Renal cortex interstitium (tissue), 11 donors: ENCODE data around the gene SLAMF9. TPM values are rescaled to one million over a fixed set of nuclear protein-coding genes. Genes with fewer than 3 reads are reported as not detected.
"Not testable (repeated sequence)": the region's sequence is repeated elsewhere in the genome, so short reads cannot be mapped to it uniquely, and the experiment has no call there.

Experiments
- DNase-seq, 11 donors: peaks; one replicate each; pipeline ENCODE4 v3.0.0-alpha.2; 2013; ENCODE audit warnings: low read depth in 9 of 11, low spot score in 4 of 11; ENCODE audit errors: extremely low read depth in 1 of 11
- polyA plus RNA-seq, 3 donors: library from polyadenylated mRNA; unstranded; fragments of 120-200 nt; gene quantifications; one replicate each; pipeline ENCODE4 v1.2.1, GENCODE V29; 2013; ENCODE audit not compliant: insufficient read length in 3 of 3

Gene SLAMF9
- polyA plus RNA-seq, 3 donors: not detected

DNA sequence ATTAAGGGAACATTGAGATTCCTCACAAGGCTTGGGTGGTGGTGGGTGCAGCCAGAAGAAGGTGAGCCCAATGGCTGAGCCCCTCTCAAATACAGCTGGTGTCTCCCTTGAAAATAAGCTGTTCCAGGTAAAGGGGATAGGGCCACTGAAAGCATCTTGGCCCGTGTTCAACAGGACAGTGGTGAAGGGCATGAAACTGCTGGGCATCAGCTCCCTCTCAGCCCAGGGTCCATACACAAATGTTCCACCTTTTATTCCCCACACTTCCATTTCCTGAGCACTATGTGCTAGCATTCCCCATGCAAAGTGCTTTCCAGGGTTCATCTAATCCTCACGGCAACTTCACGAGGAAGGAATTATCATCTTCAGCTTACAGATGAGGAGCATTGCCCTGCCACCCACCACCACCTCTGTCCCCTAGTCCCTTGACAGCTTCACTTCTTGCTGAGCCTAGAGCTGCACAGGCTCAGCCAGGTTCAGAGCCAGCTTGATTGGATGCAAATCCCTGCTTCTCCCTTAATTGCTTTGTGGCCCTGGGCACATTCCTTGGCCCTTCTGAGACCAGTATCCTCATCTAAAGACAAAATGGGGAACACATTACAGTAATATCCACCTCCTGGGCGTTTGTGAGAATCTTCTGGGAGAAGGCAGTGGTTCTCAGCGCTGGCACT, 38.3 kb downstream of the SLAMF9 start:
- DNase-seq: no peak

DNA sequence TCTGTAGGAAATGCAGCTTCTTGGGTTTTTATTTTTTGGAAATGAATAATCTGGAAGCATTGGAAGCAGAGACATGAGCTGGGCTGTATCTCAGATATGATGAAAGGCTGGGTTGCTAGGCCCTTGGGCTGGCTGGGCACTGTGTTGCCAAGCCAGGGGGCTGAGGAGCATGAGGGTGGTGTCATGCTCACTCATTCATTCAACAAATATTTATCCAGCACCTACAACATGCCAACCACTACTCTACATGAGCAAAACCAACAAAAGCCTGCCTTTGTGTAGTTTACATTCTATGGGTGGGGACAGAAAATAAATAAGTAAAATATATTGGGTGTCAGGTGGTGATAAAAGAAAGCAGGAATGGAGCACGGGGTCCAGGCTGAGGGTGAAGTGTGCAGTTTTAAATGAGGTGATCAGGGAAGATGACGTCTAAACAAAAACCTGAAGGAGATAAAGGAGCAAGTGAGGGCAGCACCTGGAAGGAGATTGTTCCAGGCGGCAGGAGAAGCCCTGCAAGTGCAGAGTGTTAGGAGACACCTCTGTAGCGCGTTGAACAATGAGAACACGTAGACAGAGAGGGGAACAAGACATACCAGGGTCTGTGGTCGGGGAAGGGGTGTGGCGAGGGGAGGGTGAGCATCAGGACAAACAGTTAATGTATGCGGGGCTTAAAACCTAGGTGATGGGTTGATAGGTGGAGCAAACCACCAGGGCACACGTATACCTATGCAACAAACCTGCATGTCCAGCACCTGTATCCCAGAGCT, 39.6 kb downstream of the SLAMF9 start:
- DNase-seq: no peak

DNA sequence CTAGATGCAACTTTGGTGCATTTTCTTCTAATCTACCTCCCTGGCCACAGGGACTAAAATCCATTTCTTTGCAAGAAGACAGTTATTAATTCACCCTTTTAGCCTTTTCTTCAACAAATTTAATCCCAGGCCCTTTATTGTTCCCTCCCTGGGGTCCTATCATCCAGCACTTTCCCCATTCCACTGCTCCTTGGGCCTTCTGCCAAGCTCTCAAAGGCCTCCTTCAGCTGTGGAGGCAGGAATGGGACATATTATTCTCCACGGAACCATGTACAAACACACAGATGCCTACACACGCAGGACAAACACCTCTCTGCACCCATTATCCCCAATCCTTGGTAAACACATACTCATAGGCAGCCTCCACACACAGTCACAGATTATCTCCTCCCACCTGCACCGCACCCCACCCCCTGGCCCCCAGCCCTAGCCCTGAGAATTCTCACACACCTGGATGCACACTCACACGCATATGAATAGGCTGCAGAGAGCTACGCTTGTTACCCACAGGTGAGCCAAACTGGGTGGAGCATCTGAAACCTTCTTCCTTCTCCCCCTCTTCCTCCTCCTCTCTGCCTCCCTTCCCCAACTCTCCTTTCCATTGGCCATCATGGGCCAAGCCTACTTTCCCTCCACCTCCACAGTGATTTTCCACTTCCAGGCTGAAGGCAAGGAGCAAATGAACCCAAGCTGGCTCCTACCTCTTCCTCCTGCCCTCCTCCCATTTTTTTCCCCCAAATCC, 40.4 kb downstream of the SLAMF9 start:
- DNase-seq: no peak

DNA sequence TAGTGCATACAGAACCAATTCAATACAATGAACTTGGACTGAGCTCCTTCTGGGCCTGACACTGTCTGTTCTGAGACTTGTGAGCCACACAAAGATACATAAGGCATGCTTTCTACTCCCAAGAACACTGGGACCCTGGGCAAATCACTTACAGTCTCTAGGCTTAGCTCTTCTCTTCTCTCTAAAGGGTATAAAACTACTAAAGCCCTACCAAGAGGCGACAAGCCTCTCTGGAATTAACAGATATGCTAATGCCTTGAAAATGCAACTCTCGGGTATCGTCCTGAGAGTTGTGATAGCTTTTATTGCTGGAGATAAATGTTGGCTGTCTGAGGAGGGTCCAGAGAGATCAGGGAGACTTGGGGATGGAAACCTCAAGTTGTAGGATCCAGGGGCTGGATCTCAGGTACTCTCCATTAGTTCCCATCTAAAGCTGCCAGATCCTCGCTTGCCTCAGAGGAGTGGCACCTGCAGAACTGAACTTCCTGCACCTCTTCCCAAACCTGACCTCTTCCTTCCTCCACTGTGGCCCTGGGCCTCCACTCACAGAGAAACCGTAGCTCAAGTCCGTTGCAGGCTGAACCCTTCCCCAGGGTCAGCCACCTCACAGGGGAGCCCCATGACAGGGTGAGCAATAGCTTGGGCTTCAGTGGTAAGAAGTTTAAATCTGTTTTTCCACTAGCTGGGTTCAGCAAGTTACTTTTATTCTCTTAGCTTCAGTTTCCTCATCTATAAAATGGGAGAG, 42.5 kb downstream of the SLAMF9 start:
- no peak for DNase-seq

DNA sequence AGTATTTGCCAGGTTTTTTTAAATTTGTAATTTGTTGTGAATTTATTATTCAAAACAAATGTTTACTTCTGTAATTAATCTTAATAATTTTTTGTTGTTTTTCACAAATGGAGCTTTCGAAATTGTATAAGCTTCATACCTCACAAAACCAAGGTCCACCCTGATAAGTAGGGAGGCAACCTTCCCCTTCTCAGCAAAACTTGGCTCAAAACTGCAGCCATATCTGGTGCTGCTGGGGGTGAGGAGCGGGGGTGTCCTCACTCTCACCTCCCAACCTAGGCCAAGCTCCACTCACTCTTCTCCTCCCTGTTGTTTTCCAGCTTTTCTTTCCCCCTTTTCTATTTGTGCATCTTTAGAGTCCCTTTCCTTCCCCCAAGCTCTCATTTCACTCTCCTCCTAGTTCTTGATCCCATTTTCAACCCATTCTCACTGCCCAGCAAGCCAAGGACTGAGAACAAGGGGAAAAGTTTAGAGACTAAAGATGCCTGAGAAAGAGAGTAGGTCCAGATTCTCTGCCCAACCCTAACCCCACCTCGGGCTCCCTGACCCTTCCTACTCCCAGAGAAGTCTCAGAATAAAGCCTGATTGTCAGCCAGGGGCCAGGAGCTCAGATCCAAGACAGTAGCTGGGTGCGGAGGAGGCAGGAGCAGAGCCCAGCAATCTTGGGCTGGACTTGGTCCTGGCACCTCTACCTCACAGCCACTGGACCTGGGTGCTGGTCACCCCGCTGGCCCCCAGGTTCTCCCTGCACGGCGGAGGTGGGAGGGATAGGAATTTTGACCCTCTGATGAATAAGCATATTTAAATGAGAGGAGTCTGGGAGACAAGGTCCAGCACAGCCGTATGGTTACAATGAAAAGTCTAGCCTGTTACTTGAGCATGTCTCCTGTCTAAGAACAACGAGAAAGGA, 45.8 kb downstream of the SLAMF9 start:
- DNase-seq: no peak

DNA sequence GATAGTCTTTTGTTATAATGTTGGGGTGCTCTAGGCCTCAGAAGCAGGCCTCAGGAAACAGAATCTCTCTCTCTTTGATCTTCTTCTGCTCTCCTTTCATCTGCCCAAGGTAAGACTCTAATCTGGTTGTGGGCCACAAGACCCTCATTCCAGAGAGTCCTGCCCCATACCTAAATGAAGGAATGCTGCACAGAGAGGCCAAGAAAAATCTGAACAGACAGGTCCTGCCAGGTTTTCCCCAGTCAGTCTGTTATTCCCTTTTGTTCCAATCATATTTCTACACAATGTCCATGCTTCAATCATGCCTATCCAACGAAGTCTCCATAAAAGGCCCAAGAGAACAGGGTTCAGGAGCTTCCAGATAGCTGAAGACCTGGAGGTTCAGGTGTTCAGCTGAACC, 47.1 kb downstream of the SLAMF9 start:
- DNase-seq: no peak

DNA sequence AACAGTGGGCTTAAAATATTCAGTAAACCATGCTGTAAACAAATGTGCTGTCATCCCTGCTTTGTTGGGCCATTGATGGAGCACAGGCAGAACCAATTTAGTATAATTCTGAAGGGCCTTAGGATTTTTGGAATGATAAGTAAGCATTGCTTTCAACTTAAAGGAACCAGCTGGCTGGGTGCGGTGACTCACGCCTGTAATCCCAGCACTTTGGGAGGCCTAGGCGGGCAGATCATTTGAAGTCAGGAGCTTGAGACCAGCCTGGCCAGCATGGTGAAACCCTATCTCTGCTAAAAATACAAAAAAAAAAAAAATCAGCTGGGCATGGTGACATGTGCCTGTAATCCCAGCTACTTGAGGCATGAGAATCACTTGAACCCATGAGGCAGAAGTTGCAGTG, 50.0 kb downstream of the SLAMF9 start:
- DNase-seq: not testable (repeated sequence)

DNA sequence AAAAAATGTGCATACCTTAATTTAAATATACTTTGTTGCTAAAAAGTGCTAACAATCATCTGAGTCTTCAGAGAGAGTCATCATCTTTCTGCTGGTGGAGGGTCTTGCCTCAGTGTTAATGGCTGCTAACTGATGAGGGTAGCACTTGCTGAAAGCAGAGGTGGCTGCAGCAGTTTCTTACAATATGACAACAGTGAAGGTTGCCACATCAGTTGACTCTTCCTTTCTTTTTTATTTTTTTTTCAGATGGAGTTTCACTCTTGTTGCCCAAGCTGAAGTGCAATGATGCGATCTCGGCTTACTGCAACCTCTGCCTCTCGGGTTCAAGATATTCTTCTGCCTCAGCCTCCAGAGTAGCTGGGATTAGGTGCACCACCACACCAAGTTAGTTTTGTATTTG, 51.5 kb downstream of the SLAMF9 start:
- DNase-seq: no peak

Other genes starting within 250 kb of the SLAMF9 start
- not detected for gene CRP, start 239.6 kb downstream of the SLAMF9 start, polyA plus RNA-seq
- gene DUSP23, start 173.3 kb downstream of the SLAMF9 start, polyA plus RNA-seq: 10 to 100 TPM; 22.1 to 34.1 (median 31.5) TPM
- under 1 TPM; 0.19 to 0.32 (median 0.20) TPM for gene FCRL6, start 151.9 kb downstream of the SLAMF9 start, polyA plus RNA-seq
- under 1 TPM; 0.65 to 0.96 (median 0.91) TPM for gene SLAMF8, start 127.4 kb downstream of the SLAMF9 start, polyA plus RNA-seq
- gene VSIG8, start 91.6 kb downstream of the SLAMF9 start, polyA plus RNA-seq: 1 to 10 TPM in 1 of 3 donors, under 1 TPM in 2; 0.30 to 1.2 (median 0.32) TPM
- 1 to 10 TPM; 3.0 to 4.4 (median 3.1) TPM for gene CFAP45, start 54.1 kb downstream of the SLAMF9 start, polyA plus RNA-seq
- 100 to 1,000 TPM; 119 to 150 (median 126) TPM for gene TAGLN2, start 28.7 kb downstream of the SLAMF9 start, polyA plus RNA-seq
- 10 to 100 TPM; 12.7 to 19.9 (median 18.1) TPM for gene IGSF9, start 8.6 kb downstream of the SLAMF9 start, polyA plus RNA-seq
- gene PIGM, start 77.8 kb upstream of the SLAMF9 start, polyA plus RNA-seq: 10 to 100 TPM; 11.7 to 13.0 (median 12.4) TPM
- gene KCNJ10, start 115.9 kb upstream of the SLAMF9 start, polyA plus RNA-seq: 10 to 100 TPM; 19.8 to 25.3 (median 20.0) TPM
- gene KCNJ9, start 127.3 kb upstream of the SLAMF9 start, polyA plus RNA-seq: under 1 TPM; 0.05 to 0.13 (median 0.09) TPM
- gene IGSF8, start 144.4 kb upstream of the SLAMF9 start, polyA plus RNA-seq: 10 to 100 TPM; 26.0 to 40.5 (median 37.1) TPM
- gene ATP1A2, start 161.5 kb upstream of the SLAMF9 start, polyA plus RNA-seq: 1 to 10 TPM; 4.2 to 4.9 (median 4.7) TPM
- gene ATP1A4, start 197.4 kb upstream of the SLAMF9 start, polyA plus RNA-seq: under 1 TPM; 0.11 to 0.32 (median 0.12) TPM
- under 1 TPM; 0.20 to 0.65 (median 0.33) TPM for gene CASQ1, start 236.3 kb upstream of the SLAMF9 start, polyA plus RNA-seq